RWPE1 (cell line): ENCODE results near the gene CCNG2.

Experiments
- CTCF ChIA-PET: fragments of 350-600 bp; sonication (Branson Sonifier 250); formaldehyde crosslinking; extraction: SDS; loops from one replicate; lab custom pipeline; 2021; lab: Yijun Ruan, JAX
- POLR2A ChIA-PET: fragments of 400-600 bp; formaldehyde crosslinking; extraction: SDS; loops from one replicate; lab custom pipeline; 2020; ENCODE audit warnings: antibody characterized with exemption; ENCODE audit not compliant: low non-redundant PET; lab: Yijun Ruan, JAX
- DNase-seq: peaks from one replicate; pipeline ENCODE4 v3.0.0; 2012; ENCODE audit warnings: low spot score
- H3K27ac ChIP-seq: fragments of 450-650 bp; 2 replicates; pipeline ENCODE4 v1.5.1; 2017
- TF ChIP-seq, protein P1 (sequence below): fragments of 450-650 bp; conservative IDR thresholded peaks from 2 replicates; pipeline ENCODE4 v1.5.1; 2017; ENCODE audit warnings: low read depth, mild to moderate bottlenecking

Gene CCNG2

GRCh38 chr4:77152421-77152820 lies 4.6 kb upstream of the CCNG2 start:
- TF ChIP-seq, protein P1, sequence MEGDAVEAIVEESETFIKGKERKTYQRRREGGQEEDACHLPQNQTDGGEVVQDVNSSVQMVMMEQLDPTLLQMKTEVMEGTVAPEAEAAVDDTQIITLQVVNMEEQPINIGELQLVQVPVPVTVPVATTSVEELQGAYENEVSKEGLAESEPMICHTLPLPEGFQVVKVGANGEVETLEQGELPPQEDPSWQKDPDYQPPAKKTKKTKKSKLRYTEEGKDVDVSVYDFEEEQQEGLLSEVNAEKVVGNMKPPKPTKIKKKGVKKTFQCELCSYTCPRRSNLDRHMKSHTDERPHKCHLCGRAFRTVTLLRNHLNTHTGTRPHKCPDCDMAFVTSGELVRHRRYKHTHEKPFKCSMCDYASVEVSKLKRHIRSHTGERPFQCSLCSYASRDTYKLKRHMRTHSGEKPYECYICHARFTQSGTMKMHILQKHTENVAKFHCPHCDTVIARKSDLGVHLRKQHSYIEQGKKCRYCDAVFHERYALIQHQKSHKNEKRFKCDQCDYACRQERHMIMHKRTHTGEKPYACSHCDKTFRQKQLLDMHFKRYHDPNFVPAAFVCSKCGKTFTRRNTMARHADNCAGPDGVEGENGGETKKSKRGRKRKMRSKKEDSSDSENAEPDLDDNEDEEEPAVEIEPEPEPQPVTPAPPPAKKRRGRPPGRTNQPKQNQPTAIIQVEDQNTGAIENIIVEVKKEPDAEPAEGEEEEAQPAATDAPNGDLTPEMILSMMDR: no peak
- ChIA-PET CTCF (no interaction called here), POLR2A (no interaction called here)
- DNase-seq: no peak
- no peak overlapping the region for H3K27ac ChIP-seq

DNA sequence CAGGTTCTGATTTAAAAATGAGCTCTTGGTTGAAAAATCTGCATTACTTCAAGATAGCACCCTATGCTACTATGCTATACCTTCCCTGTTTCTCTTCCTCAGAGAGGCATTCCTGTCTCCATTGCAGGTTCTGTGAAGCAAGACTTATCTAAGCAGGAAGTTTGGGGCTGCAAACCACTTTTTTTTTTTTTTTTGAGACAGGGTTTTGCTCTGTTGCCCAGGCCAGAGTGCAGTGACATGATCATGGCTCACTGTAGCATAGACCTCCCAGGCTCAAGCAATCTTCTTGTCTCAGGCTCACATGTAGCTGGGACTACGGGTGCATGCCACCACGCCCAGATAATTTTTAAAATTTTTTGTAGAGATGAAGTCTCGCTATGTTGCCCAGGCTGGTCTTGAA lies 4.0 kb upstream of the CCNG2 start:
- no peak for DNase-seq
- TF ChIP-seq, protein P1: no peak
- ChIA-PET CTCF (interaction anchor here (1.0 kb wide), 1 partner anchor 106 kb away, joined by 4 read pairs; no protein-coding TSS in a partner anchor), POLR2A (no interaction called here)
- H3K27ac ChIP-seq: no peak overlapping the region

DNA sequence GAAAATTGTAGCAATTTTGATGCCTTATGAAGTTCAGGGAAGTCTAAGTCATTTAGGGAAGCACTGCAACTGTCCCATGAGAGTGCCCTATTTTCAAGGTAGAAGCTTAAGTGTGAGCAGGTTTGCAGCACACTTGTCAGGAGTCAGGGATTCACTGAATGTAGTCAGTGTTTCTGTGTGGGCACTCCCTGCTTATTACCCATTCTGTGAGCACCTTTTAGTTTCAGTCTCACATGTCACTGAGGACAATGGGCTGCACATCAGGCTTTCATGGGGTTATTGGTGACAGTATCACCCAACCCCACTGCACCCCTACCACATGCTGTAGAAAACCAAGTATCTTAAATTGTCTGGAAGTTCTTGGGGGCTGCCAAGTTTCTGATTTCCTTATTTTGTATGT lies 2.9 kb upstream of the CCNG2 start:
- no peak for DNase-seq
- ChIA-PET CTCF (interaction anchor here (0.7 to 1.5 kb wide), 3 partner anchors 50 to 541 kb away, joined by 3 to 5 read pairs (median 4); no protein-coding TSS in a partner anchor), POLR2A (no interaction called here)
- TF ChIP-seq, protein P1: no peak
- H3K27ac ChIP-seq: no peak overlapping the region

DNA sequence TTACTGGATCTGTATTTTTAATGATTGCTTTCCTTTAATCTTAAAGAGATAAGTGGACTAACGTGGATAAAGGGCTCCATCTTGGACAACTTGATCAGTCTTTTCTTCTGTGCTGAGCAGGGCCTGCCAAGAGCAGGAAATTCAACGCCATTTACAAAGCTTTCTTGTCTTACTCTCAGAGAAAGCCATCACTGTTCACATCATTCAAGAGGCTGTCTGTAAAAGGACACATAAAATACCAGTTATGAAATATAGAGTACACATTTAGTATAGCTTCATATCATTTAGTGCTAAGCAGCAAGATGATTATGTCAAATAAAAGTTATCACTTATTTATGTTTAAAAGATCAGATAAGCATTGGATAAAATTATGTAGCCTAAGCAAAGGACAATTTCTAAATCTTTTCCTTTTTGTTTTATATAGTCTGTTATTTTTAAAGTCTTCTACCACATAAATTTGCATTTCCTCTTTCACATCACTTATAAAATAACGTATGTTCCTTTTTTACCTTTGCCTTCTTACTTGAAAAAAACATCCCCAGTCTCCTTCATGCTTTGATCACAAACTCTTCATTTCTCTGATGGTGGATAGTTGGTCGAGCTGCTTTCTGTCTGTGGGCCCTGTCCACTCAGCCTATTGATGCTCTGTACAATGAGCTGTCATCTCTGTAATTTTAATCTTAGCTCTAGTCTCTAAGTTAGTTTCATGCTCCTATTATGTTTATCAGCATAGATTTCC lies 2.1 kb upstream of the CCNG2 start:
- ChIA-PET POLR2A (interaction anchor here (0.6 kb wide), 1 partner anchor 59 kb away, joined by 3 read pairs; no protein-coding TSS in a partner anchor), CTCF (interaction anchor here (0.7 to 1.5 kb wide), 2 partner anchors 49 to 540 kb away, joined by 3 to 5 read pairs; no protein-coding TSS in a partner anchor)
- no peak overlapping the region for H3K27ac ChIP-seq
- no peak for DNase-seq
- TF ChIP-seq, protein P1: no peak

- TF ChIP-seq, protein P1: no peak
- peak overlapping the region; percentile 95 for H3K27ac ChIP-seq
- ChIA-PET POLR2A (no interaction called here), CTCF (interaction anchor here (0.7 kb wide), 1 partner anchor 1135 kb away, joined by 3 read pairs; no protein-coding TSS in a partner anchor)
- no peak for DNase-seq
These were observed 1.2 kb upstream of the CCNG2 start for GRCh38 chr4:77155631-77156452.

DNA sequence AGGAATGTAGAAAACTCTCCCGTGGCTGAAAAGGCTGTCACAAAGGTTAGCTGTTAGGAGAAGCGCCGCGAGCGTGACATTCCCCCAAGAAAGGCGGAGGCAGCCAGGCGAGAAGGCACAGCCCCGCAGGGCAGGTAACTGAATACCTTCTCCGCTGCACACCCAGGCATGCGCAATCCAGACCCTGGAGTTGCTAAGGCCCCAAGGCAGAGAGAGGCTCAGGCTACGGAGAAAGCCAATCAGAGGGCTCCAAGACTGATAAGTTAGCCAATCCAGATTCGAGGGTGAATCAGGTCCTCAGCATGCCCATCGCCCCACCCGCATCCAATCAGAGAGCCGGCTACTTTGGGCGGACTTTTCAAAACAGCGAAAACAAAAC lies 485 bp upstream of the CCNG2 start:
- ChIA-PET CTCF (interaction anchor here (0.7 kb wide), 1 partner anchor 1134 kb away, joined by 3 read pairs; no protein-coding TSS in a partner anchor), POLR2A (interaction anchor here (0.7 kb wide), 1 partner anchor 47 kb away, joined by 3 read pairs; no protein-coding TSS in a partner anchor)
- peak overlapping the region; percentile 95 for H3K27ac ChIP-seq
- DNase-seq: peak; percentile 100
- TF ChIP-seq, protein P1: no peak
